Measurements from ENCODE around the gene ARHGDIG.
"Not testable (repeated sequence)": the region's sequence is repeated elsewhere in the genome, so short reads cannot be mapped to it uniquely, and the experiment has no call there.

The ARHGDIG gene

DNA sequence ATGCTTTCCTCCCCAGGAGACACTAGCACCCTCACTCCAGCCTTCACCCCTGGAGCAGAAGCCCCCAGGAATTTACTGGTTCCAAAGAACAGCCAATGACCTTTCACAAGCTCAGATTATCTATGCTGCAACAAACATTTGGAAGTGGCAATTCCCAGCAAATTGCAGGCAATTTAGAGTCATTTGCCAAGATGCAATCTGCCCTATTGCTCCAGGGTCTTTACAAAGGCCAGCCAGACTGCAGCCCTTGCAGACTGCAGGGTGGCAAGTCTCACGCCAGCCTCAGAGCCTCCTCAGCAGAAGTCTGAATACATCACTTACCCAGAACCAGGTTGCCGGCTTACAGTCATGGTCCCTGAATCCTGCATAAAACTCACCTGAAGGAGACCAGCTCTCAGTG lies 50.4 kb downstream of the ARHGDIG start:
- DNase-seq (ENCODE audit: low read depth) = no peak

DNA sequence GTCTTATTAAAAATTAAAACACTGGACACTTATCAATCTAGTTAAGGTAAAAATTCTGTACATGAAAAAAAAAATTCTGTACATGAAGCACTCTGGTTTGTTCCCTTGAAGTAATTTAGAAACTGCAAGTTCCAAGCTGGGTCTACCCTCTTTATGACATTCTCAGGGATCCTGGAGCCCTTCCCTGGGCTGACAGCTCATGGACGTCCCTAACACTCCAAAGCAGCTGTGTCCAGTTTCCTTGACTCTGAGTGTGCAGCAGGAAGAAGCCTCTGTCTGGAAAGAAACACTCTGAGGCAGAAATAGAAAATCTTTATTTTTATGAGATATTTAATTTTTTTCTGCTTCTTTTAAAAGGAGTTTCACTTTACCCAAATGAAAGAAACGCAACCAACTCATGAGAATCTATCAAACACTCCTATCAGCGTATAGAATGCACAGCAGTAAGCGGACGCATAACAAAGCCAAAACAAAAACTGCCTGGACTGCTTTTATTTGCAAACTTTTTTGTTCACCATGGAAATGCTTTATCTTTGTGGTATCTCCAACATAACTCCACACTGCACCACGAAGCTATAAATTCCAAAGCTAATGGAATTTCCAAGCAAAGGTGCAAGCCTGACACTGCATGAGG lies 50.9 kb downstream of the ARHGDIG start:
- DNase-seq (ENCODE audit: low read depth) = not testable (repeated sequence)
